ENCODE results near the gene CTNND2.

GRCh38 chr5:11385901-11386293, 518.3 kb downstream of the CTNND2 start:
- TF ChIP-seq EZH2 (IDR thresholded peaks at IDR 0.05; ENCODE audit: borderline replicate concordance, insufficient read depth, low read length, poor library complexity, severe bottlenecking) = no peak
- TF ChIP-seq CTCF (IDR thresholded peaks at IDR 0.05; ENCODE audit: poor library complexity, severe bottlenecking) = no peak
- TF ChIP-seq POLR2AphosphoS5 (IDR thresholded peaks at IDR 0.05) = no peak
- TF ChIP-seq REST (IDR thresholded peaks at IDR 0.05; ENCODE audit: borderline replicate concordance) = no peak
- TF ChIP-seq MXI1 (conservative IDR thresholded peaks at IDR 0.05; ENCODE audit: poor library complexity, severe bottlenecking) = no peak
- no peak for TF ChIP-seq TAF1 (IDR thresholded peaks at IDR 0.05; ENCODE audit: low read depth)
- no peak for TF ChIP-seq RAD21 (conservative IDR thresholded peaks at IDR 0.05)
